ENCODE results near the gene RNF4. TPM values are rescaled to one million over a fixed set of nuclear protein-coding genes. Genes with fewer than 3 reads are reported as not detected.

RNF4 gene
- total RNA-seq, 1 donor from 2014 or later, result 74.2 TPM

DNA sequence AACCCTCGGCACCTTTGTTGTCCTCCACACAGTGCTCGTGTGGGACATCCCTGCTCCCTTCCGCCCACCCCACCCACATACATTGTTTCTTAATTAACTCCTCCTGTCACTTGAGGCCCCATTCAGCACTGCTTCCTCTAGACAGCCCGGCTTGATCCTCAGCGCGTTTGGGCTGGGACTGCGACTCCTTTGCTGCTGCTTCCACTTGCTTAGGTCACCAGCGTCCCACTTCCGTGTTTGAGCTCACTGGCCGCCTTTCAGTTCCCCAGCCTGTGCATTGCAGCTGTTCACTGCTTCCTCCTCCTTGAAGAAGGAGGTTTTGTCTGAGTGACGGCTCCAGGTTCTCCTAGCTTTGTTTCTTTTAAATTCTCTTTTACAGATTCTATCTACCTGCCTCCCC lies 16.1 kb downstream of the RNF4 start:
- Mint-ChIP-seq H3K4me3 (no peak overlapping the region), H3K4me1 (peaks cover 43% of the 10 kb centered on the region), H3K27me3 (ENCODE audit: low read depth) (no peaks in the 10 kb centered on the region), H3K36me3 (ENCODE audit: low read depth) (no peaks in the 10 kb centered on the region), H3K9me3 (no peaks in the 10 kb centered on the region), H3K27ac (ENCODE audit: unreplicated experiment) (peak overlapping the region; percentile 7)
- TF ChIP-seq, protein P1, sequence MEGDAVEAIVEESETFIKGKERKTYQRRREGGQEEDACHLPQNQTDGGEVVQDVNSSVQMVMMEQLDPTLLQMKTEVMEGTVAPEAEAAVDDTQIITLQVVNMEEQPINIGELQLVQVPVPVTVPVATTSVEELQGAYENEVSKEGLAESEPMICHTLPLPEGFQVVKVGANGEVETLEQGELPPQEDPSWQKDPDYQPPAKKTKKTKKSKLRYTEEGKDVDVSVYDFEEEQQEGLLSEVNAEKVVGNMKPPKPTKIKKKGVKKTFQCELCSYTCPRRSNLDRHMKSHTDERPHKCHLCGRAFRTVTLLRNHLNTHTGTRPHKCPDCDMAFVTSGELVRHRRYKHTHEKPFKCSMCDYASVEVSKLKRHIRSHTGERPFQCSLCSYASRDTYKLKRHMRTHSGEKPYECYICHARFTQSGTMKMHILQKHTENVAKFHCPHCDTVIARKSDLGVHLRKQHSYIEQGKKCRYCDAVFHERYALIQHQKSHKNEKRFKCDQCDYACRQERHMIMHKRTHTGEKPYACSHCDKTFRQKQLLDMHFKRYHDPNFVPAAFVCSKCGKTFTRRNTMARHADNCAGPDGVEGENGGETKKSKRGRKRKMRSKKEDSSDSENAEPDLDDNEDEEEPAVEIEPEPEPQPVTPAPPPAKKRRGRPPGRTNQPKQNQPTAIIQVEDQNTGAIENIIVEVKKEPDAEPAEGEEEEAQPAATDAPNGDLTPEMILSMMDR (conservative IDR thresholded peaks at IDR 0.05), result no peak
- DNase-seq (ENCODE audit: low read depth, low spot score), result no peak

DNA sequence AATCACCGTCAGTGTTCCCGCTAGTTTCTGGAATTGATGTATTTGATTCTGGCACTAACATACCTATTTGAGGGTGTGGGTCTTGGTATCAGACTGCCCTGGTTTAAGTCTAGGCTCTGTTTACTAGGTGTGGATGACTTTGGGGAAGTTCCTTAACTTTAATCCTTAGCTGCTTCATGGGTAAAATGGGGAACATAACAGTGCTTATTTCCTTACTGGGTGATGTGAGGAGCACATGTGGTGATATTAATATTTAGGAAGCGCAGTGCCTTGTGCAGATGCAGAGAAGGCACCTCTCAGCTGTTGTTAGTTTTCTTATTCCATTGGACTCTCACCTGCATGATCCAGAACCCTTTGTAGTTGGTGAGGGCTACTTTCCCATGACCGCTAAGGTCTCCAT lies 17.1 kb downstream of the RNF4 start:
- TF ChIP-seq, protein P1 (conservative IDR thresholded peaks at IDR 0.05), result no peak
- H3K27me3 Mint-ChIP-seq (ENCODE audit: low read depth), result no peaks in the 10 kb centered on the region
- H3K9me3 Mint-ChIP-seq, result no peaks in the 10 kb centered on the region
- no peak overlapping the region for H3K27ac Mint-ChIP-seq (ENCODE audit: unreplicated experiment)
- H3K4me1 Mint-ChIP-seq, result peaks cover 38% of the 10 kb centered on the region
- peaks cover 5% of the 10 kb centered on the region for H3K36me3 Mint-ChIP-seq (ENCODE audit: low read depth)
- H3K4me3 Mint-ChIP-seq, result no peak overlapping the region
- DNase-seq (ENCODE audit: low read depth, low spot score), result no peak

DNA sequence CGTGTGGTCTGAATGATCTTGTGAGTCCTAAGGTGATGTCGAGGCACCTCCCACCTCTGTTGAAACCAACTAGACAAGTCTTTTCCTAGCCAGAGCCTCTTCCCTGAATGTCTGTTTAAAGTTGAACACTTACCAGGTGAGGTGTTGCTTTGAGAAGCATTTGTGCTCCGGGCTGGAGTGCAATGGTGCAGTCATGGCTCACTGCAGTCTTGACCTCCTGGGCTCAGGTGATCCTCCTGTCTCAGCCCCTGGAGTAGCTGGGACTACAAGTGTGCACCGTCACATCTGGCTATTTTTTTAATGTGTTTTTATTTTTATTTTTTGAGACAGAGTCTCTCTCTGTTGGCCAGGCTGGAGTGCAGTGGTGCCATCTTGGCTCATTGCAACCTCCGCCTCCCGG lies 18.1 kb downstream of the RNF4 start:
- DNase-seq (ENCODE audit: low read depth, low spot score), result no peak
- Mint-ChIP-seq H3K36me3 (ENCODE audit: low read depth) (peaks cover 5% of the 10 kb centered on the region), H3K4me3 (no peak overlapping the region), H3K9me3 (no peaks in the 10 kb centered on the region), H3K4me1 (peaks cover 29% of the 10 kb centered on the region), H3K27me3 (ENCODE audit: low read depth) (no peaks in the 10 kb centered on the region), H3K27ac (ENCODE audit: unreplicated experiment) (no peak overlapping the region)
- TF ChIP-seq, protein P1 (conservative IDR thresholded peaks at IDR 0.05), result no peak

DNA sequence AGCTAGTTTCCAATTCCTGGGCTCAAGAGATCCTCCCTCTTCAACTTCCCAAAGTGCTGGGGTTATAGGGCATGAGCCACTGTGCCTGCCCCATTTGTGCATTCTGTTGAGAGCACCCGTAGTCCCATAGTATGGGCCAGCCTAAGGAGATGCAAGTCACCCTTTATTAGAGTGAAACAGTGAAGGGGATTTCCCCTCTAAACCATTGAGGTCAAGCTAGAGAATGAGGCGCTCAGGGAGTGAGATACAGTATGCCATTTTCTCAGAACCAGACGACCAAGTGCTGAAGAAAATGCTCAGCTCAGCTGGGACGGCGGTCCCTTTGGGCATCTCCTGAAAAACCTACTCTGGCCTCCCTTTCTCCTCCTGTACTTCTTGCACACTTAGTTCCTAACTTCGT lies 18.7 kb downstream of the RNF4 start:
- H3K27ac Mint-ChIP-seq (ENCODE audit: unreplicated experiment), result no peak overlapping the region
- H3K27me3 Mint-ChIP-seq (ENCODE audit: low read depth), result no peaks in the 10 kb centered on the region
- TF ChIP-seq, protein P1 (conservative IDR thresholded peaks at IDR 0.05), result no peak
- H3K4me3 Mint-ChIP-seq, result no peak overlapping the region
- H3K36me3 Mint-ChIP-seq (ENCODE audit: low read depth), result peaks cover 7% of the 10 kb centered on the region
- peaks cover 26% of the 10 kb centered on the region for H3K4me1 Mint-ChIP-seq
- no peak for DNase-seq (ENCODE audit: low read depth, low spot score)
- H3K9me3 Mint-ChIP-seq, result no peaks in the 10 kb centered on the region

DNA sequence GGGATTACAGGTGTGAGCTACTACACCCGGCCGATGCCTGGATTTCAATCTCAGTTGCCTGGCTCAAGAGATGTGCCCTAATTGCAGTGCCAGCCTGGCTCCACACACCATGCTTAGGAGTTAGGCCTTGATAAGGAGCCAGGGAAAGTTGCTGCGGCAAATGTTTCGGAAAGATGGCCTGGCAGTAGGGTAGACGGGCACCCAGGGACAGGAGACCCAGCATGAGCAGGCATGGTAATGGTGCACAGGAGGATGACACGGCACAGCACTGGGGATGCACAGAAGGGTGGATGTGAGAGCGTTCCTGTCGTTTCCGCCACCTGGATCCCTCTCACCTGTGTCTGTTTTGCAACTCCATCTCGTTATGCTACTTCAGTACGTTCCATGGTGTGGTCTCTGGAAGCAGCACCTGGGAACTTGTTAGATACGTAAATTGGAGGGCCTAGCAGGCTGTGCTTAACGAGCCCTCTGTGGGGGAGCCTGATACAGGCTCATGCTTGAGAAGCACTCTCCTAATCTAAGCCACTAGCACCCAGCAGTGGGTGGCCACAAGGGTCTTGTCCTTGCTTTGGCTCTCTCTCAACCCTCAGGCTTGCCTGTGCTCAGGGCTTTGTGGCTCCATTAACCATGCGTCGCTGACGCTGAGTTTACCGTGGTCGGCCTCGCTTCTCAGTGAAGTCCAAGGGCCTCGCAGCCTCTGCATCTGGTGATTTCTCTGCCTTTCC lies 20.3 kb downstream of the RNF4 start:
- Mint-ChIP-seq H3K36me3 (ENCODE audit: low read depth) (peaks cover 13% of the 10 kb centered on the region), H3K27me3 (ENCODE audit: low read depth) (no peaks in the 10 kb centered on the region), H3K9me3 (no peaks in the 10 kb centered on the region), H3K4me3 (no peak overlapping the region), H3K4me1 (peaks cover 21% of the 10 kb centered on the region), H3K27ac (ENCODE audit: unreplicated experiment) (peak overlapping the region; percentile 43)
- TF ChIP-seq, protein P1 (conservative IDR thresholded peaks at IDR 0.05), result no peak
- DNase-seq (ENCODE audit: low read depth, low spot score), result no peak

Data from neural crest cell (in vitro differentiated cells).